Duodenal mucosa (tissue), 2 donors: ENCODE measurements around the gene ADGRE1.

Experiments used
- H3K27ac ChIP-seq: one replicate; pipeline ENCODE4 v1.7.0; 2013; ENCODE audit warnings: low read depth, low read length
- H3K27me3 ChIP-seq, 2 donors: one replicate each; pipeline ENCODE4 v1.7.0; 2013; ENCODE audit warnings: low read length in 2 of 2, control low read depth in 1 of 2; ENCODE audit not compliant: insufficient read depth in 2 of 2, control insufficient read depth in 1 of 2
- H3K36me3 ChIP-seq, 2 donors: one replicate each; pipeline ENCODE4 v1.7.0; 2013; ENCODE audit warnings: low read length in 2 of 2, control low read depth in 1 of 2; ENCODE audit not compliant: insufficient read depth in 2 of 2, control insufficient read depth in 1 of 2
- H3K4me1 ChIP-seq, 2 donors: one replicate each; pipeline ENCODE4 v1.7.0; 2013; ENCODE audit warnings: low read length in 2 of 2, control low read depth in 1 of 2; ENCODE audit not compliant: insufficient read depth in 2 of 2, control insufficient read depth in 1 of 2
- H3K4me3 ChIP-seq, 2 donors: one replicate each; pipeline ENCODE4 v1.7.0; 2013; ENCODE audit warnings: low read length in 2 of 2, low read depth in 1 of 2
- H3K9ac ChIP-seq, 2 donors: one replicate each; pipeline ENCODE4 v1.7.0; 2013; ENCODE audit warnings: low read length in 2 of 2, low read depth in 1 of 2
- H3K9me3 ChIP-seq, 2 donors: one replicate each; pipeline ENCODE4 v1.7.0; 2013; ENCODE audit warnings: low read length in 2 of 2, control low read depth in 1 of 2; ENCODE audit not compliant: control insufficient read depth in 1 of 2

Gene ADGRE1

DNA sequence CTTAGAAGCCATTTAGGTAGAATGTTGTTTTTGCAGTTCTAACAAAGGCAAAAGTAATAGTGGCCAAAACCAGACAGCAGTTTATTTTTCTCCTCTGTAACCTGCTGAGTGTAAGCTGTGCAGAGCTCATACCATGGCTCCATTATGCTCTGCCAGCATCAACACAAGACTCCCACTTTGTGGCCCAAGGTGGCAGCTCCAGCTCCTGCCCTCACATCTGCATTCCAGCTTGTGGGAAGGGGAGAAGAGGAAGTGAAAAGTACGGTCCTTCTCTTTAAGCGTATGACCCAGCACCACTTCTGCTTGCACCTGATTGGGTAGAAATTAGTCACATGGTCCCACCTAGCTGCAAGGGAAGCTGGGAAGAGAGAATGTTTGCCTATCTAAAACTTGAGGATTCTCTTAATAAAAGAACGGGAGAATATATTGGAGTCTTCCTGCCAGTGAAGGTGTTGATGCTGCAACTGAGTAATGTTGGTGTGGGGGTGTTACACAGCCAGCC lies 19.2 kb downstream of the ADGRE1 start:
- Histone ChIP-seq H3K4me3 (no peak overlapping the region), H3K9ac (no peak overlapping the region), H3K27me3 (no peaks in the 10 kb centered on the region), H3K36me3 (no peaks in the 10 kb centered on the region), H3K9me3 (peaks cover 11% of the 10 kb centered on the region in 2 donors), H3K4me1 (no peaks in the 10 kb centered on the region), H3K27ac (no peak overlapping the region)

DNA sequence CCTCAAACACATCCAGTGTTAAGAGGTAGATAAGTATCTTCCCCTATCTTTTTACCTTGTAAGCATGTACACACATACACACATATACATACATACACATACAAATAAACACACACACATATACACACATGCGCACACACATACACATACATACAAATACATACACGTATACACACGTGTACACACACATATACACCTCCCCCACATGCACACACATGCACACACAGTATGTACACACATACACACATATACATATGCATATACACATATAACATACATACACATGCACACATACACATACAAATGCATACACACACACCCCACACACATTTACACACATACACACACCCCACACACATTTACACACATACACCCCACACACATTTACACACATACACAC lies 24.1 kb downstream of the ADGRE1 start:
- no peak overlapping the region for H3K27ac ChIP-seq
- H3K4me1 ChIP-seq = no peaks in the 10 kb centered on the region
- peaks cover 14 to 17% of the 10 kb centered on the region in 2 donors for H3K9me3 ChIP-seq
- no peak overlapping the region for H3K4me3 ChIP-seq
- H3K36me3 ChIP-seq = no peaks in the 10 kb centered on the region
- H3K27me3 ChIP-seq = no peaks in the 10 kb centered on the region
- H3K9ac ChIP-seq = no peak overlapping the region

DNA sequence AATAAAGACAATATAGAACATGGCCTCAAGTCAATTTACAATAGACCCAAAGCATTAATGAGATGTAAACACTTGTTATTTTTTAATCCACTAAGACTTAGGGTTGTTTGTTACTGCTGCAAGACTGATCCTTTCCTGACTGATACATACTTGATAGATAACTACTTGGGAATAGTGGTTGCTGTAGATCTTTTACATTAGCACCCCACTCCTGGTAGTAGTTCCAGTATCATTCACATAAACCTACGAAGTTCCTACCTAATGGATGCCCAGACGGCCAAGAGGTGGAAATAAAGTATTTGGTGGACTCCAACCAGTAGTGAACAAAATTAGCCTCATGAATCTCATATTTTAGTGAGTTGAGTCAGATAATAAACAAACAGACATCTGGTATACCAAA lies 26.9 kb downstream of the ADGRE1 start:
- no peaks in the 10 kb centered on the region for H3K4me1 ChIP-seq
- H3K4me3 ChIP-seq = no peak overlapping the region
- H3K27ac ChIP-seq = no peak overlapping the region
- H3K9me3 ChIP-seq = peaks cover 10 to 12% of the 10 kb centered on the region in 2 donors
- H3K36me3 ChIP-seq = no peaks in the 10 kb centered on the region
- no peak overlapping the region for H3K9ac ChIP-seq
- H3K27me3 ChIP-seq = no peaks in the 10 kb centered on the region

DNA sequence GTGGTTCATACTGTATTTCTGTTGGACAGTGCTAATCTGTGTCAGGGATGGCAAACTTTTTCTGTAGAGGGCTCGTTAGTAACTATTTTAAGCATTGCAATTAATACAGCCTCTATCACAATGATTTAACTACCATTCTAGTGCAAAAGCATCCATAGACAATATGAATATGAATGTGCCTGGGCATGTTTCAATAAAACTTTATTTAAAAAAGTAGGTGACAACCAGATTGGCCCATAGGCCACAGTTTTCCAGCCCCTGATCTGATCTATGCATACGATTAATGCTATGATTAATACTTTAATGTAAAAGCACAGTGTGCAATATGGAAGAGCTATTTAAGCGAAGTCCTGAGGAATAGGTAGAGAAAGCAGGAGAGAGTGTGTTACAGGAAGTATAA lies 29.6 kb downstream of the ADGRE1 start:
- H3K27me3 ChIP-seq = no peaks in the 10 kb centered on the region
- H3K9me3 ChIP-seq = peaks cover 10 to 12% of the 10 kb centered on the region in 2 donors
- no peaks in the 10 kb centered on the region for H3K4me1 ChIP-seq
- H3K27ac ChIP-seq = no peak overlapping the region
- H3K36me3 ChIP-seq = no peaks in the 10 kb centered on the region
- no peak overlapping the region for H3K9ac ChIP-seq
- H3K4me3 ChIP-seq = no peak overlapping the region

DNA sequence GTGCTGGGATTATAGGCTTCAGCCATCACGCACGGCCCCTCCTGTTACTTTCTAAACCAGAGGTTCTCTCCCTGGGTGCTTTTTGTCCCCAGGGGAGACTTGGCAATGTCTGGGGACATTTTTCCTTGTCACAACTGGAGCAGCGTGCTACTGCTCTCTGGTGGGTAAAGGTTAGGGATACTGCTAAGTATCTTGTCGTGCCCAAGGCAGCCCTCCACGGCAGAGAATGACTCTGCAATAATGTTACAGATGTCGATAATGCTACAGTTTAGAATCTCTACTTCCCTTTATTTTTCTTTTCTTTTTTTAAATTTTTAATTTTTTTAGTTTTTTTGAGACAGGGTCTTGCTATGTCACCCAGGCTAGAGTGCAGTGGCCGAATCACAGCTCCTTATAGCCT lies 38.0 kb downstream of the ADGRE1 start:
- Histone ChIP-seq H3K27me3 (no peaks in the 10 kb centered on the region), H3K4me1 (no peaks in the 10 kb centered on the region), H3K27ac (no peak overlapping the region), H3K4me3 (no peak overlapping the region), H3K9ac (no peak overlapping the region), H3K36me3 (no peaks in the 10 kb centered on the region), H3K9me3 (peaks cover 7 to 11% of the 10 kb centered on the region in 2 donors)

DNA sequence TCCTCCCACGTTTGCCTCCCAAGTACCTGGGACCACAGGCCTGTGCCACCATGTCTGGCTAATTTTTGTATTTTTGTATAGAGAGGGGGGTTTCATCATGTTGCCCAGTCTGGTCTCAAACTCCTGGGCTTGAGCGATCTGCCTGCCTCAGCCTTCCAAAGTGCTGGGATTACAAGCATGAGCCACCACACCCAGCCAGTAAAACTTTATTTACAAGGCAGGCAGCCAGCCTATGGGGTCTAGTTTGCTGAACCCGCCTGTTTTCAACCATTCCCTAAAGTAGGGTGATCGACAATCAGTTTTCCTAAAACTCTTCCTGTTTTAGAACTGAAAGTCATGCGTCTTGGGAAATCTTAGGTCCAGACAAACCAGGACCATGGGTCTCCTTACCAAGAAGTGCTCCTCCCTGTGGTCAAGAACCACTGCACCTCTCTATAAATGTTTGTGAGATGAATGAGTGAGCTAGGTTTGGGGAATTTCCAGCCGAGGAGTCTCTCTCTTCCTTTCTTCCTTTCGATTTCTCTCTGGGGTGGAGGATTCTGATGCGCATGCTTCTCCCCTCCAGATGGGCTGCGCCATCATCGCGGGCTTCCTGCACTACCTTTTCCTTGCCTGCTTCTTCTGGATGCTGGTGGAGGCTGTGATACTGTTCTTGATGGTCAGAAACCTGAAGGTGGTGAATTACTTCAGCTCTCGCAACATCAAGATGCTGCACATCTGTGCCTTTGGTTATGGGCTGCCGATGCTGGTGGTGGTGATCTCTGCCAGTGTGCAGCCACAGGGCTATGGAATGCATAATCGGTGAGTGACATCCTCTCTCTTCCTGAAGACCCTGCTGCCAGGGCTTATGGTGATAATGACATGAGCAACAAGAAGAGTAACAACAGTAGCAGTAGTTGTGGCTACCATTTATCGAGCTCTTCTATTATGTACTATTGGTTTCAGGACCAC lies 38.7 kb downstream of the ADGRE1 start:
- Histone ChIP-seq H3K4me1 (no peaks in the 10 kb centered on the region), H3K4me3 (peak overlapping the region in 1 of 2 donors; percentile 28), H3K27me3 (no peaks in the 10 kb centered on the region), H3K27ac (no peak overlapping the region), H3K9ac (no peak overlapping the region), H3K36me3 (no peaks in the 10 kb centered on the region), H3K9me3 (peaks cover 7 to 11% of the 10 kb centered on the region in 2 donors)

DNA sequence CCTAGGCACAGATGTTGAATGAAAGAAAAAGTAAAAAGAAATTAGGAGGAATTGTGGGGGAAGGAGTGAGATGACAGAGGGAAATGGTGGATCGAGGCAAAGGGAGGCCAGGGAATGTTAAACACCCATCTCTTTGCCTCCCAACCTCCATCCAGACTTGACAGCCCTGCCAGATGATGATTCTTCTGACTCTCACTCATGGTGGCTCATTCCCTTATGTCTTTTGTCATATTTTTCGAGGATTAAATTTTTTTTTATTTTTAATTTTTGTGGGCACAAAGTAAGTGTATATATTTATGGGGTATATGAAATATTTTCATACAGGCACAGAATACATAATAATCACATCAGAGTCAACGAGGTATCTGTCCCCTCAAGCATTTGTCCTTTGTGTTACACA lies 42.8 kb downstream of the ADGRE1 start:
- Histone ChIP-seq H3K4me3 (no peak overlapping the region), H3K36me3 (no peaks in the 10 kb centered on the region), H3K4me1 (no peaks in the 10 kb centered on the region), H3K27me3 (no peaks in the 10 kb centered on the region), H3K9ac (no peak overlapping the region), H3K27ac (no peak overlapping the region), H3K9me3 (peaks cover 4 to 7% of the 10 kb centered on the region in 2 donors)

DNA sequence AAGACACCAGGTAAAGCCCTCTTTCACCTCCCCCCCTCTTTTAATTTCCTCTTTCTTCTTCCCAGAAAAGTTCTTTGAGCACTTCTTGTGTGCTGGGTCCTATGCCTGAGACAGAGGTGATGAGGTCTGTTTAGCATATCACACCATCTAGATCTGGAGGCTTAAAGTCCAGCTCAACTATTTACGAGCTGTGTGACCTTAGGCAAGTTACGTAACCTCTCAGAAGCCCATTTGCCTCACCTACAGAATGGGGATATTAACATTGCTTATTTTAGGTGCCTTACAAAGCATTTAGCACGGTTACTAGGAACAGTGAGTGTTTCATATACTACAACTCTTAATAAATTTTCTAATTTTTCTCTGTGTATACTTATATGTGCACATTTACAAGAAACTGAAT lies 47.7 kb downstream of the ADGRE1 start:
- Histone ChIP-seq H3K4me3 (no peak overlapping the region), H3K9ac (no peak overlapping the region), H3K4me1 (no peaks in the 10 kb centered on the region), H3K36me3 (no peaks in the 10 kb centered on the region), H3K9me3 (peaks cover 0 to 1% of the 10 kb centered on the region in 2 donors), H3K27me3 (no peaks in the 10 kb centered on the region), H3K27ac (no peak overlapping the region)

DNA sequence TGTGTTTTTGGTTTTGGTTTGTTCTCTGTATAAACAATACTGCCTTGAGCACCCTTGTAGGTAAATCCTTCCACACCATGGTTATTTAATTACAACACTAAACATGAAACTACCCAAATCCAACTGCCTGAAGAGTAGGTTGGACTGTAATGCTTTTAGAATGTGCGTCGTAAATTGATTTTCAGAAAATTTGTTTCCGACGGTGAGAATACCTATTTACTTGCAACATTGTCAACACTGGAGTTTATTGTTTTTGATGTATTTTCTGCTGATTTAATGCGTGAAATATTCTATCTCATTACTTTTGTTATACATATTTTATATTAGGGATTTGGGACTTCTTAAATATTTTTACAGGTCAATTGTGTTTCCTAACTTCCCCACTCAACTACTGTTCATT lies 48.2 kb downstream of the ADGRE1 start:
- H3K9ac ChIP-seq = no peak overlapping the region
- H3K4me3 ChIP-seq = no peak overlapping the region
- H3K27ac ChIP-seq = no peak overlapping the region
- H3K9me3 ChIP-seq = no peaks in the 10 kb centered on the region
- H3K27me3 ChIP-seq = no peaks in the 10 kb centered on the region
- H3K4me1 ChIP-seq = no peaks in the 10 kb centered on the region
- no peaks in the 10 kb centered on the region for H3K36me3 ChIP-seq

DNA sequence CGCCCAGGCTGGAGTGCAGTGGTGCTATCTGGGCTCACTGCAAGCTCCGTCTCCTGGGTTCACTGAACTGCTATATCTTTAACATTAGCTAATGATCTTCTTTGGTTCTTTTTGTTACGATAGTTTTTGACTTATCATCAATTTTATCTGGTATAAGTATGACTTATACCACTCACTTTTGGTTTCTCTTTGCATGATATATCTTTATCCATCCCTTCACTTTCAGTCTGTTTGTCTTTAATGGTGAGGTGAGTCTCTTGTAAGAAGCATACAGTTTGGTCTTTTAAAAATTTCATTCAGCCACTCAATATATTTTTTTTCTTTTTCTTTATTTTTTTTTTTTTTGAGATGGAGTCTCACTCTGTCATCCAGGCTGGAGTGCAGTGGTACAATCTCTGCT lies 58.4 kb downstream of the ADGRE1 start:
- Histone ChIP-seq H3K27me3 (no peaks in the 10 kb centered on the region), H3K9ac (no peak overlapping the region), H3K36me3 (no peaks in the 10 kb centered on the region), H3K4me1 (no peaks in the 10 kb centered on the region), H3K4me3 (no peak overlapping the region), H3K9me3 (no peaks in the 10 kb centered on the region), H3K27ac (no peak overlapping the region)
